CD4-positive, alpha-beta T cell treated with Interleukin-12 subunit alpha and Interleukin-12 subunit beta, for 1 hour (primary cell): ENCODE measurements around the gene ZIM2.
A peak's percentile ranks its signal among the peaks of the same experiment; 100 is the strongest.
"Not testable (repeated sequence)": the region's sequence is repeated elsewhere in the genome, so short reads cannot be mapped to it uniquely, and the experiment has no call there.

Source experiments
- DNase-seq: peaks from one replicate; pipeline ENCODE4 v3.0.0-alpha.2; 2020

The ZIM2 gene

DNA sequence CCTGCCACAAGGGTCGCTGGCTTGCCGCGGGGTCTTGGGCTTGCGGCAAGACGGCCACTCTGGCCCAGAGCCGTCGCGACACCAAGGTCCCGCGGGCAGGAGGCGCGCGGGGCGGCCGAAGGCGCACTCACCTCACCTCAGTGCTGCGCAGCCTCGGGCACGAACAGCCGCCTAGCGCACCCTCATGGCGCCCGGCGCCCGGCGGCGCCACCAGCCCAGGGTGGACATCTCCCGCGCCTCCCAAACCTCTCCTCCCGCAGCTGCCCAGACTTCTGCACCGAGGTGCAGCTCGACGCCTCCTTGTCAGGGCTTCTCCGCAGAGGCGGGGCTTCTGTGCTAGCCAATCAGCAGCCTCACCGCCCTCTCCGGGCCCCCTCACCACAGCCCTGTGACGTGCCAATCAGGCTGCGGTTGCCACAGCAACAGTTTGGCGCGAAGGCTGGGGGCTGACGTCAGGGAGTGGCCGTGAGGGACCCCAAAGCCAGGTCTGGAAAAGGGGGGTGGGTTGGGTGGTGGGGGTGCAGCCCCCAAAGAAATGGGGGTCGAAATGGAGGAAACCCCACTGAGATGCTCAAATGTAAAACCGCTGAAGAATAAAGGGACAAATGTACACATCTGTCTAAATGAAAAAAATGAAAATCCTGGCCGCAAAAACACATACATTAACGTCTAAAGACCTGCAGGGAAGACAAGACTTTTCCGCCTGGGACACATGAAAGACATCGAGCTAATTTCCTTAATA is at the start of gene ZIM2, which contains the start of gene PEG3:
ZIM2 (minus strand) TSS at position 276 of the 742 bp plus-strand sequence. CDS start 16,449 bp downstream, outside the sequence.
PEG3 (minus strand) TSS at position 276 of the 742 bp plus-strand sequence. CDS start 16,071 bp downstream, outside the sequence.
- DNase-seq = no peak

DNA sequence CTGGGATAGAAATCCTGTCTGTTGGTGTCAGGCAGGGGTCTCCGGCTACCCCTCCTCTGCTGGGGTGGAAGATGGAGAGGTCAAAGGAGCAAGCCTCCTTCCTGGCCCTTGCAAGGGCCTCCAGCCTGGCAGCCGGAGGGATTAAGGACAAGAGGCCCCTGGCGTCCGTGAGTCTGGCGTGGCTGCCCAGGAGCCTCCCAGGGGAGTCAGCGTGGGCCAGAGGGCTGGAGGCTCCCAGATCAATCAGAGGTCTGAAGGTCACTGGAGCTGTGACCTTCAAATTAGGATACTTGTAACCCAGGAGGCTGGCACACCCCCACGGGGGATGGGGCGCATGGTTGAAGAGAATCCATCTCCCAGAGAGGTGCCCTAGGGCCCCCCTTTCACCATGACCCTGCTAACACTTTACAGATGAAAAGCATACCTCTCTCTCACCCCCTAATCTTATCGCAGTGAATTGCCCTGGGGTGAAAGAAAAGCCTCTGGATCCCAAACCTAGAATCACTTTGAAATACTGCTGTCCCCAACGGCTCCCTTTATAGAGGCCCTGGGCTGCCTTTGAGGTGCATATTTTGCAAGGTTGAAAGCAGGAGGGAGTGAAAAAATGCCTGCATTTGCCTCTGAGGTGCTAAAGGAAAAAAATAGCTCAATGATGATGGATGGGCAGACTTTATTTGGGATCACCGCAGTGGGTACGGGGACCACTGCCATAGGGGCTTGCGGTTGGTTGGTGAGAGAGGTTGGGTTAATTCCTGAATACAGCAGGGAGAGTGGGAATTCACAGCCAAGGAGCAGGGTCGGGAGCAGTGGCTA is 44.9 kb upstream of the ZIM2 start:
- no peak for DNase-seq

- DNase-seq = no peak
Observed at GRCh38 chr19:56884441-56884840, 43.9 kb upstream of the ZIM2 start.

- no peak for DNase-seq
Observed at GRCh38 chr19:56880592-56881190, 40.2 kb upstream of the ZIM2 start.

GRCh38 chr19:56877069-56877715 is 36.7 kb upstream of the ZIM2 start:
- no peak for DNase-seq

- no peak for DNase-seq
Observed at GRCh38 chr19:56875717-56876116, 35.2 kb upstream of the ZIM2 start.

GRCh38 chr19:56874530-56874929 is 34.0 kb upstream of the ZIM2 start:
- no peak for DNase-seq

- no peak for DNase-seq
Observed at GRCh38 chr19:56873493-56873892, 33.0 kb upstream of the ZIM2 start.

GRCh38 chr19:56869886-56870285 is 29.4 kb upstream of the ZIM2 start:
- DNase-seq = no peak

- DNase-seq = no peak
Observed at GRCh38 chr19:56868446-56868845, 27.9 kb upstream of the ZIM2 start.

DNA sequence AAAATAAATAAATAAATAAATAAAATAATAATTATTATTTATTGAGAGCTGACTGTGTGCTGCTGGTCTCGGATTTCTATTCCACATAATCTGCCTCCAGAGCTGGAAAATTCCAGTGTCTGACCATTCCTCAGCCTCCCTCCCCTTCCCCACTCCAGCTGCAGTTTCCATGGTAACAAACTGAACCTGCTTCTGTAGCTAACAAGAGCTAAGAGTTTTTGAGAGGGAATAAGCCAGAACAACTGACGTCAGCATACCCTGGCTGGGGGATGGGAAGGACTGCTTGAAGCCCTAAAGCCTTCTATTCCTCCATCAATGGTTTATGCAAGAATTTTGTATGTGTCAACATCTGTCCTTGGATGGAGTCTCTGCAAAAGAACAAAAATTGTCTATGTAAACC is 26.0 kb upstream of the ZIM2 start:
- DNase-seq = no peak

DNA sequence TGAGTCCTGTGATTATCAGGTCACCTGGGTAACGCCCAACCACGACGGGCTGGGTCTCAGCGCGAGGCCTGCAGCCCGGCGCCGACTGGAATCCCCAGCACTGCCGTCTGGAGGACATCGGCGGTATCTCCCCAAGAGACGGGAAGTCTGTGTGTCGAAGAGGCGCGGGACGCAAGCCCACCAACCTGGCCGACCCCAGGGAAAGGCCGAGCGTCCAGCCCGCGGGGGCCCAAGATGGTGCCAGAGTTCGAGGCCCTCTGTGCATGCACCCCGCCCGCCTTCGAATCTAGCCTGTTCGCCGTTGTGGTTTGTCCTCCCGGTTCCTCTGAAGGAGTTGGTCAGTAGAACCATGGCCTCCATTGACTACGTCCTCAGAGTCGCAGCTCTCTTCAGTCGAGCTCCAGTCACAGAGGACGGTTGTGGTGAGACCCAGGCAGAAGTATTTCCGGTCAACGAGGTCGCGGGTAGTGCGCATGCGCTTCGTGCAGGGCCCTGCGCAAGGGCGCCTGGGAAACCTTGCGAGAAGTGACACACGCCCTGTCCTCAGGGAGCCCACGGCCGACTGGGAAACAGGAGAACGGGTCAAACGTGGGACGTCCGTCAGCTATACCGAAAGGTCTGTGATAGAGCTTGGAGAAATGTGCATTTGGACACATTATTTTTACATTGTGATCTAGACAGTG is 24.1 kb upstream of the ZIM2 start:
- DNase-seq = no peak

- DNase-seq = no peak
Observed at GRCh38 chr19:56862741-56863140, 22.2 kb upstream of the ZIM2 start.

DNA sequence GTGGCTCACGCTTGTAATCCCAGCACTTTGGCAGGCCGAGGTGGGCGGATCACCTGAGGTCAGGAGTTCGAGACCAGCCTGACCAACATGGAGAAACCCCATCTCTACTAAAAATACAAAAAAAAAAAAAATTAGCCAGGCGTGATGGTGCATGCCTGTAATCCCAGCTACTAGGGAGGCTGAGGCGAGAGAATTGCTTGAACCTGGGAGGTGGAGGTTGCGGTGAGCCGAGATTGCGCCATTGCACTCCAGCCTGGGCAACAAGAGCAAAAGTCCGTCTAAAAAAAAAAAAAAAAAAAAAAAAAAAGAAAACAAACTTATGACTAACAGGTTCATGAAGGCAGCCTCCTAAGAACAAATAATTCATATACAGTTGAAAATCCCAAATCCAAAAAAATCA is 19.9 kb upstream of the ZIM2 start:
- DNase-seq = not testable (repeated sequence)

GRCh38 chr19:56858026-56858425 is 17.5 kb upstream of the ZIM2 start:
- DNase-seq = no peak

DNA sequence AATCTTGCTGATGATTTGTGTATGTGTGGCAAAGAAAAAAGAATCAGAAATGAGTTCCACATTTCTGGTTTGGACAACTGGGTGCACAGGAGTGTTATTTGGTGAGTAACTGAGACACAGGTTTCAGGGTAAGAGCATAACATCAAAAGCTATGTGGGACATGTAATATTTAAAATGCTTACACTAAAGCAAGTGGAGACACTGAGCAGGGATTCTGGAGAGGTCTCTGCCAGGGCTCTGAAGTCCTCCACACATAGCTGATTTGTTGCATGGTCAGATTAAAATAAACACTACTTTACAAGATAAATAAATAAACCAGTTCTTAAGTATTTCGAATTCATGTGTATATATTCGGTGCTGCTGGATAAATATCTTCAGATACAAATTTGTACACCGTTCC is 16.3 kb upstream of the ZIM2 start:
- DNase-seq = no peak

DNA sequence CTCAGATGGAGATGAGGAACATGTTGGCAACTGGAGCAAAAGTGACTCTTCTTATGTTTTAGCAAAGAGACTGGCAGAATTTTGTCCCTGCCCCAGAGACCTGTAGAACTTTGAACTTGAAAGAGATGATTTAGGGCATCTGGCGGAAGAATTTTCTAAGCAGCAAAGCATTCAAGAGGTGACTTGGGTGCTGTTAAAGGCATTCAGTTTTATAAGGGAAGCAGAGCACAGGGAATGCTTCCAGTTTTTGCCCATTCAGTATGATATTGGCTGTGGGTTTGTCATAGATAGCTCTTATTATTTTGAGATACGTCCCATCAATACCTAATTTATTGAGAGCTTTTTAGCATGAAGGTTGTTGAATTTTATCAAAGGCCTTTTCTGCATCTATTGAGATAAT is 11.8 kb upstream of the ZIM2 start:
- DNase-seq = not testable (repeated sequence)

GRCh38 chr19:56848166-56848565 is 7.6 kb upstream of the ZIM2 start:
- no peak for DNase-seq

DNA sequence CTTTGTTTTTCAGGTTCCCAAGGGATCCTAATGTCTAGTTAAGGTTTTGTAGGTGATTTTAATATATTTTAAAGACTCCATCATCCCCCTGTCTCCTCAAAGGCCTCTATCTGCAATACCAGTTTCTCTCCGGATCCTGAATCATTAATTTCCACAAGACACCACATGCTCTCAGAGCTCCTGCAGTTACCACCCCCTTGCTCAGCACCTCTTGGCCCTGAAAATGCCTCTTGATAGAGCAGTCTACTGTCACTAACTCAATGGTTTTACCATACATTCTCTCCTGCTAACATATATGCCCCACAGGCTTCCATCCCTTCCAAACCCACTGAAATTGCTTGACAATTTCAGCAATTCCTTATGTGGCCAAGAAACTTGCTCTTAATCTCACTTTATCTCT is 1.9 kb upstream of the ZIM2 start:
- DNase-seq = no peak

DNA sequence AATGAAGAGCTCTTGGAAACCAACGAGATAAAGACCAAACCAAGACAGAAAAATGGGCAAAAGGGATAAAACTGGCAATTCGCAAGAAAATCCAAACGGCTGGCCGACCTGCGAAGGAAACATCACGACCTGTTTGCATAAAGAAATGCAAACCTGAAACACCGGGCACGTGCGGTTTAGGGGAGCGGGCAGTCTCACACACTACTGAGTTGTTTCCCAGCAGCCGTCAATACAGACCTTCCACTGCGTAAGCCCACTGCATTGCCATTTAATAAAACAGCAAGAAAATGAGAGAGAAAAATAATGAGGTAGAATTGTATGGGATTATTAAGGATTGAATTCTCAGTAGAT is 642 bp upstream of the ZIM2 start:
- no peak for DNase-seq

DNA sequence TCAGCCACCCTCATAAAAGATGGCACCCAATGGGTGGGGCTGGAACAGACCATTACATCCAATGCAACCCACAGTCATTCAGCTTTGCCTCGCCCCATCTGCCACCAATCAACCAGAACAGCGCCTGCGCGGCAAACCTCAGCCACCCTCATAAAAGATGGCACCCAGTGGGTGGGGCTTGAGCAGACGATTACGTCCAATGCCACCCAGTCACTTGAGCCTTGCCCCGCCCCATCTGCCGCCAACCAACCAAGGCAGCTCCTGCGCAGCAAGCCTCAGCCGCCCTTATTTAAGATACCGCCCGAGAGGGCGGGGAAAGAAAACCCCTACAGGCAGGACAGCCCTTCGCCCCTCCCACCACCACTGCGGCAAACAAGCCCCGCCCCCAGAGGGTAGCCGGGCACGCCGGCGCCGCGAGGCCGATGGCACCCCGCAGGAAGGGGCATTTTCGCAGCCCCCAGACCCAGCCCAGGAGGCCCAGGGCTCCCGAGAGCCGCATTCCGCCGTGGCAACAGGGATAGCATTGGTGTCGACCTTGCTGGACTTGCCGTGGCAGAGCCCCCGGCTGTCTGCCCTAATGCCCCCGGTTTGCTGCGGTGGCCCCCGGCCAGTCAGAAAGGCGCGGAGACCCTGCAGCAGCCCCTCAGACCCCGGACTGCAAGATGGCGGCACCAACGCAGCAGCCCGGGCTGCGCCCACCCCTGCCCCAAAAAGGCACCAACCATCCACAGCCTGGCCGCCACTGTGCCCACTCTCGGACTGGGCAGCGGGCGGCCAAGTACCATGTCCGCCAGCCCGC is 675 bp downstream of the ZIM2 start:
- DNase-seq = peak; percentile 13
